ENCODE data around the gene CEP70.

DNA sequence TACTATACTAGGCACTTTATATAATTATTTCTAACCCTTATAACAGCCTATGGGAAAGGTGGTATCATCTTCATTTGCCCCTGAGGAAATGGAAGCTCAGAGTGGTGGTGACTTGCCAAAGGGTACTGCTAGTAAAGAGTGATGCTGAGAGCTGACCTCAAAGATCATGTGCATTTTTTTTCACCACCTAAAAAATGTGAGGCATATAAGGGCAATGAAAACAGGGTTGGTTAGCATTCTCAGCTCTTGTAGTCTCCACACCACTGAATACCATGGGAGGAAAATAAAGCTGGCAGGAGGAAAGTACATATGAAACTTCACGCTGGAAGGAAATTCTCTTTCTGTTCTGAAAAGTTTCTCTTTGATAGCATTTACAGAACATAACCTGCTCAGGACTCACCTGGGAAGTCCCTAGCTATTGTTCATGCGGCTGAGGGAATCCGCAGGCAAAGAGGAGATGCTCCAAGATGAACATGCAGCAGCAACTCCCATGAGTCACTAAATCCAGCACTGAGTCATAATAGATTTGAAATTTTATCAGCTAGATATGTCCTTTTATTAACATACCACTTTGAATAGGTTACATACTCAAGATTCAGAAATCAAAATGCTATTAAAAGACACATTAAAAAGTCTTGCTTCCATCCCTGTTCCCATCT lies 31.8 kb upstream of the CEP70 start:
- TF ChIP-seq, protein P1, sequence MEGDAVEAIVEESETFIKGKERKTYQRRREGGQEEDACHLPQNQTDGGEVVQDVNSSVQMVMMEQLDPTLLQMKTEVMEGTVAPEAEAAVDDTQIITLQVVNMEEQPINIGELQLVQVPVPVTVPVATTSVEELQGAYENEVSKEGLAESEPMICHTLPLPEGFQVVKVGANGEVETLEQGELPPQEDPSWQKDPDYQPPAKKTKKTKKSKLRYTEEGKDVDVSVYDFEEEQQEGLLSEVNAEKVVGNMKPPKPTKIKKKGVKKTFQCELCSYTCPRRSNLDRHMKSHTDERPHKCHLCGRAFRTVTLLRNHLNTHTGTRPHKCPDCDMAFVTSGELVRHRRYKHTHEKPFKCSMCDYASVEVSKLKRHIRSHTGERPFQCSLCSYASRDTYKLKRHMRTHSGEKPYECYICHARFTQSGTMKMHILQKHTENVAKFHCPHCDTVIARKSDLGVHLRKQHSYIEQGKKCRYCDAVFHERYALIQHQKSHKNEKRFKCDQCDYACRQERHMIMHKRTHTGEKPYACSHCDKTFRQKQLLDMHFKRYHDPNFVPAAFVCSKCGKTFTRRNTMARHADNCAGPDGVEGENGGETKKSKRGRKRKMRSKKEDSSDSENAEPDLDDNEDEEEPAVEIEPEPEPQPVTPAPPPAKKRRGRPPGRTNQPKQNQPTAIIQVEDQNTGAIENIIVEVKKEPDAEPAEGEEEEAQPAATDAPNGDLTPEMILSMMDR (IDR thresholded peaks at IDR 0.05; ENCODE audit: low read depth, low read length, missing input control): no peak
- TF ChIP-seq, protein P2, sequence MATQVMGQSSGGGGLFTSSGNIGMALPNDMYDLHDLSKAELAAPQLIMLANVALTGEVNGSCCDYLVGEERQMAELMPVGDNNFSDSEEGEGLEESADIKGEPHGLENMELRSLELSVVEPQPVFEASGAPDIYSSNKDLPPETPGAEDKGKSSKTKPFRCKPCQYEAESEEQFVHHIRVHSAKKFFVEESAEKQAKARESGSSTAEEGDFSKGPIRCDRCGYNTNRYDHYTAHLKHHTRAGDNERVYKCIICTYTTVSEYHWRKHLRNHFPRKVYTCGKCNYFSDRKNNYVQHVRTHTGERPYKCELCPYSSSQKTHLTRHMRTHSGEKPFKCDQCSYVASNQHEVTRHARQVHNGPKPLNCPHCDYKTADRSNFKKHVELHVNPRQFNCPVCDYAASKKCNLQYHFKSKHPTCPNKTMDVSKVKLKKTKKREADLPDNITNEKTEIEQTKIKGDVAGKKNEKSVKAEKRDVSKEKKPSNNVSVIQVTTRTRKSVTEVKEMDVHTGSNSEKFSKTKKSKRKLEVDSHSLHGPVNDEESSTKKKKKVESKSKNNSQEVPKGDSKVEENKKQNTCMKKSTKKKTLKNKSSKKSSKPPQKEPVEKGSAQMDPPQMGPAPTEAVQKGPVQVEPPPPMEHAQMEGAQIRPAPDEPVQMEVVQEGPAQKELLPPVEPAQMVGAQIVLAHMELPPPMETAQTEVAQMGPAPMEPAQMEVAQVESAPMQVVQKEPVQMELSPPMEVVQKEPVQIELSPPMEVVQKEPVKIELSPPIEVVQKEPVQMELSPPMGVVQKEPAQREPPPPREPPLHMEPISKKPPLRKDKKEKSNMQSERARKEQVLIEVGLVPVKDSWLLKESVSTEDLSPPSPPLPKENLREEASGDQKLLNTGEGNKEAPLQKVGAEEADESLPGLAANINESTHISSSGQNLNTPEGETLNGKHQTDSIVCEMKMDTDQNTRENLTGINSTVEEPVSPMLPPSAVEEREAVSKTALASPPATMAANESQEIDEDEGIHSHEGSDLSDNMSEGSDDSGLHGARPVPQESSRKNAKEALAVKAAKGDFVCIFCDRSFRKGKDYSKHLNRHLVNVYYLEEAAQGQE (IDR thresholded peaks at IDR 0.05): no peak
- TF ChIP-seq RAD21 (IDR thresholded peaks at IDR 0.05): no peak
- TF ChIP-seq, protein P3, sequence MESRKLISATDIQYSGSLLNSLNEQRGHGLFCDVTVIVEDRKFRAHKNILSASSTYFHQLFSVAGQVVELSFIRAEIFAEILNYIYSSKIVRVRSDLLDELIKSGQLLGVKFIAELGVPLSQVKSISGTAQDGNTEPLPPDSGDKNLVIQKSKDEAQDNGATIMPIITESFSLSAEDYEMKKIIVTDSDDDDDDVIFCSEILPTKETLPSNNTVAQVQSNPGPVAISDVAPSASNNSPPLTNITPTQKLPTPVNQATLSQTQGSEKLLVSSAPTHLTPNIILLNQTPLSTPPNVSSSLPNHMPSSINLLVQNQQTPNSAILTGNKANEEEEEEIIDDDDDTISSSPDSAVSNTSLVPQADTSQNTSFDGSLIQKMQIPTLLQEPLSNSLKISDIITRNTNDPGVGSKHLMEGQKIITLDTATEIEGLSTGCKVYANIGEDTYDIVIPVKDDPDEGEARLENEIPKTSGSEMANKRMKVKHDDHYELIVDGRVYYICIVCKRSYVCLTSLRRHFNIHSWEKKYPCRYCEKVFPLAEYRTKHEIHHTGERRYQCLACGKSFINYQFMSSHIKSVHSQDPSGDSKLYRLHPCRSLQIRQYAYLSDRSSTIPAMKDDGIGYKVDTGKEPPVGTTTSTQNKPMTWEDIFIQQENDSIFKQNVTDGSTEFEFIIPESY (IDR thresholded peaks at IDR 0.05): no peak
- no peak for TF ChIP-seq TAF1 (conservative IDR thresholded peaks at IDR 0.05)
- no peak for TF ChIP-seq GABPA (IDR thresholded peaks at IDR 0.05 in 1 of 2, conservative IDR thresholded peaks at IDR 0.05 in 1 of 2)
- no peak for TF ChIP-seq EGR1 (IDR thresholded peaks at IDR 0.05; ENCODE audit: low read depth in 2 of 2)
- no peak for TF ChIP-seq RXRA (IDR thresholded peaks at IDR 0.05)
- no peak for TF ChIP-seq HNF4G (IDR thresholded peaks at IDR 0.05)
- TF ChIP-seq SP1 (IDR thresholded peaks at IDR 0.05): no peak
- TF ChIP-seq, protein P4, sequence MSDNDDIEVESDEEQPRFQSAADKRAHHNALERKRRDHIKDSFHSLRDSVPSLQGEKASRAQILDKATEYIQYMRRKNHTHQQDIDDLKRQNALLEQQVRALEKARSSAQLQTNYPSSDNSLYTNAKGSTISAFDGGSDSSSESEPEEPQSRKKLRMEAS (IDR thresholded peaks at IDR 0.05): no peak
- no peak for TF ChIP-seq YY1 (IDR thresholded peaks at IDR 0.05)

All from liver (tissue), 3 donors.